Hepatic stellate cell (primary cell): Measurements from ENCODE around the gene CERS6.
"Not testable (repeated sequence)": the region's sequence is repeated elsewhere in the genome, so short reads cannot be mapped to it uniquely, and the experiment has no call there.

Source experiments
- DNase-seq: peaks from one replicate; pipeline ENCODE4 v3.0.0; 2011; ENCODE audit warnings: low spot score

The CERS6 gene

GRCh38 chr2:168468354-168468753 lies 12.3 kb downstream of the CERS6 start:
- no peak for DNase-seq

DNA sequence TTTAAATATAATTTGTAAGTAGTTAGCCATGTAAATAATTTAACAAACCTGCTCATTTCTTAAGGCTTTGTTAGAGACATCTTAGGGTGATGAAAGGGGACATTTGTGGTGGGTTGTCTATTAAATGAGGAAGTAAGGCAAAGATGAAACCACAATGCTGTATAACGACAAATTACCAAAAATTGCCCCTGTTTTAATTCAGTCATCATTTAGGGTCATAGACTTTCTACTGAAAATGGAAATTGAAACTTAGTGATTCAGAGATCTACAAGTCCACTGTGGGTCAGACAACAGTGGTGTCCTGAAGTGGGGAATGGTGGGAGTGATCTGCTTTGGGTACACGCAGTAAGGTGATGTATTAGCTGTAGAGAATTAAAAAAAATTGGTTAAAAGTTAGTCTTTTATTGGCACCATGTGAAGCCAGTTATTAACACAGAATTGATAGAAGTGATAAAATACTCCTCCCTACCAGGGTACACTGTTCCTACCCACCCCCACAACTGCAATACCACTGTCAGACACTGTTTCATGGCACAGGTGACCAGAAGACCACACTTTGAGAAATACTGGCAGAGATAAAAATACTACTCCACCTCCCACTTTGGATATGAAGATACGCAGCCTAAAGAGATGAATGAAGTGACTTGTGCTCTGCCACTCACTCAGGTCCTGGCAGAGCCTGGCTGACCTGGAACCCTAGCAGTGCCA lies 13.4 kb downstream of the CERS6 start:
- DNase-seq: no peak

- DNase-seq: no peak
Observed at GRCh38 chr2:168470320-168471162, 14.5 kb downstream of the CERS6 start.

DNA sequence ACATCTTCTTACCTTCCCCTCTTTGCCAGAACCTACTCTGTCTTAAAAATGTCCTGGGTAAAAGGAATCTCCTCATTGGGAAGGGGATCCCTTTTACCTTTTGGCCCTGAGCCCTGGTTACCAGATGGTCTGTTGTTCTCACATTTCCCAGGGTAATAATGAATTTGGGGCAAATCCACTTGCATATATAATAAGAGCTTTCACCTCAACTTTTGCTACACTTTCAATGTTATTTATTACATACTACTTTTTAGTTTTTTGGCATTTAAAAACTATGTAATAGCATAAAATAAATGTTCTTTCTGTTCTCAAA lies 15.0 kb downstream of the CERS6 start:
- no peak for DNase-seq

DNA sequence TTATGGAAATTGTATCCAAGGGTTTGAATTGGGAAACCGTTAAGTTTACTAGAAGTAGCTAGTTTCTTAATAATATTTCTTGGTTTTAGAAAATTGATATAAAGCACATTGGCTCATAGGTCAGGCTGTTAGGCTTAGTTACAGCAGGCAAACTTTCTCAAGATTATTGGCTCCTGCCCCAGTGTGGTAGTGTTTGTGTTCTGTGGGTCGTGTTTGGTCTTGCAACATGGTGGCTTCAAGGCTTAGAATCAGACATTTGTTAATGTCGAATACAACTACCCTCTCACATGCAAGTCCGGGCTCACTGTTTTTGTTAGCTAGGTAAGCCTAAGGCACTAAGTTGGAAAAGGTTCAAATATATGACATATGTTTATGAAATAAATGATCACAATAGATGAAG lies 19.6 kb downstream of the CERS6 start:
- DNase-seq: no peak

DNA sequence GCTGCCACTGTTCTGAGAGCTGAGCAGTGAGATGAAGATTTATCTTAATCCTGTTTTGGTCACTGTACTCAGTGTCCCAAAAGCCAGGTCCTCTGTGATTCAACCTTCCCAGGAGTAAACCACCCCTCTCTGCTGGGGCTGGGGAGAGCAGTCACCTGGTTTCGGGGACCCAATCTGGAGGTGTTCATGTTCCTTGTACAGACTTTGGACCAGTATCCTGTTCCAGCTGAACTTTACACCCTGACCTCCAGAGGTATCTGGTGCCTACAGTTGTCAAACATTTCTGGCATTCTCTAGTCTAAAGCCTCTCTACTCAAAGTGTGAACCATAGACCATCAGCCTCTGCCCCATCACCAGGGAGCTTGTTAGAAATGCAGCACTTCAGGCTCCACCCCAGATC lies 22.1 kb downstream of the CERS6 start:
- no peak for DNase-seq

DNA sequence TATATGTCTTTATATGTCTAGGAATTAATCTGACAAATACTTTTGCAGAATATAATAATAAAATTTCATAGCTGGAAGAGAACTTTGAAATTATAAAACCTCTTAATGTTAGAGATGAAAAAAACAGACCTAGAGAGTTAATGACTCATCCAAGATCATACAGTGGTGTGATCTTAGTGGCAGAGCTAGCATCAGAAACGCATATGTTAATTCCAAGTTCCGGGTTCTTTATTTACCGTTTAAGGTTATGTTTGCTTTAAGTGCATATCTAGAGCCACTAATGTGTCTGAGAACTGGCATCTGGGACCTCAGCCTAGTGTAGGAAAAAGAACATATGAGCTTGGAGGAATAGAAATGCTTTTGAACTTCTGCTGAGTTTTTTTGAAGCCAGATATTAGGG lies 24.3 kb downstream of the CERS6 start:
- no peak for DNase-seq

GRCh38 chr2:168480825-168481585 lies 24.9 kb downstream of the CERS6 start:
- no peak for DNase-seq

- no peak for DNase-seq
Observed at GRCh38 chr2:168482269-168482668, 26.2 kb downstream of the CERS6 start.

- DNase-seq: no peak
Observed at GRCh38 chr2:168482952-168483831, 27.1 kb downstream of the CERS6 start.

DNA sequence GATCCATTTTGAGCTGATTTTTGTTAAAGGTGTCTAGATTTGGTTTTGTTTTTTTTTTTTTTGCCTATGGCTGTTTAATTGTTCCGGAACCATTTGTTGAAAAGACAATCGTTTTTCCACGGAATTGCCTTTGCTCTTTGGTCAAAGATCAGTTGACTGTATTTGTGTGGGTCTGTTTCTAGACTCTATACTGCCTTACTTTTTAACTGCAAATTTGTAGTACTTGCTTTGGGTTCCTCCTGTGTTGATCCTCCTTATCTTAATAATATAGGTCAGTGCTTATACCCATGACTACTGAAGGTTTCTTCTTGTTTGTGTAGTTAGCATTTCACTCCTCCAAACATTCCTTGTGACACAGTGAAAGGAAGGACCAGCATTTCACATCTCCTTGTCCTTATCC lies 30.4 kb downstream of the CERS6 start:
- DNase-seq: no peak

- peak; percentile 2 for DNase-seq
Observed at GRCh38 chr2:168490015-168490874, 34.2 kb downstream of the CERS6 start.

- DNase-seq: no peak
Observed at GRCh38 chr2:168490946-168491605, 35.0 kb downstream of the CERS6 start.

GRCh38 chr2:168491728-168492127 lies 35.7 kb downstream of the CERS6 start:
- DNase-seq: not testable (repeated sequence)

GRCh38 chr2:168493219-168493618 lies 37.1 kb downstream of the CERS6 start:
- not testable (repeated sequence) for DNase-seq

DNA sequence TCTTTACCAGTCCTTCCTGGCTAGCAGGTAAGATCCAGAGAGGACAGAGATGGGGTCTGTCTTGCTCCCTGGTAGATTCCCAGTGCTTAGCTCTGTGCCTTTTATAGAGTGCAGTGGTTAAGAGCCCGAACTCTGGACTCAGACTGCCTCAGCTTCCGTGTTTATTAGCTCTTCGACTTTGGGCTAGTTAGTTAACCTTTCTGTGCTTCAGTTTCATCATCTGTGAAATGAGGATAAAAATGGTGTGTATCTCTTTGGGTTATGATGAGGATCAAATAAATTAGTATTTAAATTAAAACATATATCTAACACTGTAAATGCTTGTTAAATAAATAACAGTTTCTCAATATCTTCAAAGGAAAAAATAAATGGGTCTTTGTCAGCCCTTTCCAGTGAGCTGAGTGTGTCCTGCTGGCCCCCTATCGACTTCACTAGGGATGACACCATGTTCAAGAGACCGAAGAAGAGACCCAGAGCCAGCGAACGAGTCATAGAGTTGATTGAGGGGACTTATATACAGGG lies 38.2 kb downstream of the CERS6 start:
- DNase-seq: no peak

- DNase-seq: no peak
Observed at GRCh38 chr2:168495524-168495923, 39.5 kb downstream of the CERS6 start.

DNA sequence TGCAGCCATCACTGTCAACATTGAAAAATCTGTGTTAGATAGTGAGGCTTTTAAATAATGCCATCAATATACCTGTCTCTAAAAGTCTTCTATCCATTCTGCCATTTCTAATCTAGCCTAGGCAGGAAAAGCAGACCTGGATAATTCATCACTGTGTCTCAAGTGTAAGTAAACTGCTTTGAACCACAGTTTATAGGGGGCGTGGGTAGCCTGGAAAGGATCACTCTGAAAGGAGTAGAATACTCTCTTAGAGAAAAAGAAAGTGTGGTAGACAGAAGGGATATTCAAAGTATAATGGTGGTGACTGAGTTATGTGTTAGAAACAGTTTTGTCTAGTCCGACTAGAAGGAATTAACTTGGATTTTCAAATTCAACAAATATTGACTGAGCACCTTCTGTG lies 40.8 kb downstream of the CERS6 start:
- DNase-seq: no peak

DNA sequence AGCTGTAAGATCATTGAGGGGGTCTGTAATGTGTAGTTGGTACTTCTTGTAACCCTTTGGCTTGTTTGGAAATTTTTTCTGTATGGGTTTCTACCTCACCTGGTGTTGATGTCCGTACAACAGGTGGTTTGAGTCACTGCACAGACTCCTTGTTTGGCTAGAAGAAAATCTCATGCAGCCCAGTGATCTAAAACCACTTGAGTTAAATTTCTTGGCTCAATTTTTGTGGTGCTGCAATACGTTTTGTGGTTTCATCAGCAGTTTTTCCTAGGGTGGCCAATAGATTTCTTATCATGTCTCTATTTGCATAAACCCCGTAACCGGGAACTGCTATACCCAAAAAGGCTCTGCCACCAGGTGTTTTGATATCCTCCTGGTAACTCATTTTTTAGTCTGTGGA lies 43.4 kb downstream of the CERS6 start:
- no peak for DNase-seq

GRCh38 chr2:168500516-168500915 lies 44.4 kb downstream of the CERS6 start:
- no peak for DNase-seq
